Stimulated activated CD4-positive, alpha-beta T cell treated with anti-CD3 and anti-CD28 coated beads, Interleukin-4, amount 100 ng/mL, for 48 hours (primary cell): Measurements from ENCODE around the gene RELN.

Source experiments
- DNase-seq, 2 donors: peaks; one replicate each; pipeline ENCODE4 v3.0.0-alpha.2; 2020; ENCODE audit warnings: low read depth in 2 of 2

The RELN gene

DNA sequence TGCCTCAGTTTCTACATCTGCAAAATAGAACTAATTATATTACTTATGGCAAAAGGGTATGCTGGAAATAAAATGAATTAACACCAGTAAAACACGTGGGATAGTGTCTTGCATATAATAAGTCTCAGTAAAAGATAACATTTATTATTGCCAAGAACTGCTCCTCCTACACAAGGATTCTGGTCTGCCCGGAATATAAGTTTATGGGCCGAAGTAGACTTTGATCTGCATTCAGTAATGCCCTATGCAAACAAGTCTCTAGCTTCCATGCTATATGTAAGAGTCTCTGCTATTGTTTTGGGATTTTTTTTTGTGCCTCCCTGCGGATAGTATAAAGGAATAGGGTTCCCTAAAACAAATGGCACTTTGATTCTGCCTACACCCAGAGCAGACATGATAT lies 417.9 kb downstream of the RELN start:
- DNase-seq: no peak

DNA sequence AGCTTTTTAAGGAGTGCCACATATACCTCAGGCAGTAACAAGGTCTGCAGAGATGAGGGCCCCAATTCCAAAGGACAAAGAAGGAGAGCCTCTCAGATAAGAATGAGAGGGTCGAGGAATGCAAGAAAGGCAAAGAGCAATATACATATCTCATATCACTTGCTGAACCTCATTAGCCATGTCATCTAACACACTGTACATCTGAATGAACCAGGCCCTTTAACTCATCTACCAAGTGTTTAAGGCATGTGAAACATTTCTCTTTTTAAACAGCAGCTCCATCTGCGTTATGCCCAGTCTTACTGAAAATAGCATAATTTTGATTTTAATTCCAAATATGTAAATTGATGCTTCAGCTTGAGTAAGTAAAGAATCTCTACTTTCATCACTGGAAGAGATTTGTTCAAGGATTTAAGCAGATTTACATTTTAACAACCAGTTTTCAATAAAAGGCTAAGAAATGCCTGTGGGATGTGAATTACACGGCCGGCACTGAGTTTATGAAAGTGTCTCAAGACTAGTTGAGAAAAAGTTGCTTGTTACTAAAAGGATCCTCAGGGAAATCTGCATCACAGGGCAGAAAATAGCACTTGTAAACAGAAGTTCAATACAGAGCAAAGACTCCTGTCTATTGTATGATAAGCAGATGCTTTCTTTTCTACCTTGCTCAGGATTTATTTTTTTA lies 419.7 kb downstream of the RELN start:
- no peak for DNase-seq

GRCh38 chr7:103564416-103564815 lies 425.0 kb downstream of the RELN start:
- no peak for DNase-seq

- no peak for DNase-seq
Observed at GRCh38 chr7:103560136-103560535, 429.3 kb downstream of the RELN start.

GRCh38 chr7:103551016-103551415 lies 438.4 kb downstream of the RELN start:
- DNase-seq: no peak

- no peak for DNase-seq
Observed at GRCh38 chr7:103549786-103550185, 439.7 kb downstream of the RELN start.

DNA sequence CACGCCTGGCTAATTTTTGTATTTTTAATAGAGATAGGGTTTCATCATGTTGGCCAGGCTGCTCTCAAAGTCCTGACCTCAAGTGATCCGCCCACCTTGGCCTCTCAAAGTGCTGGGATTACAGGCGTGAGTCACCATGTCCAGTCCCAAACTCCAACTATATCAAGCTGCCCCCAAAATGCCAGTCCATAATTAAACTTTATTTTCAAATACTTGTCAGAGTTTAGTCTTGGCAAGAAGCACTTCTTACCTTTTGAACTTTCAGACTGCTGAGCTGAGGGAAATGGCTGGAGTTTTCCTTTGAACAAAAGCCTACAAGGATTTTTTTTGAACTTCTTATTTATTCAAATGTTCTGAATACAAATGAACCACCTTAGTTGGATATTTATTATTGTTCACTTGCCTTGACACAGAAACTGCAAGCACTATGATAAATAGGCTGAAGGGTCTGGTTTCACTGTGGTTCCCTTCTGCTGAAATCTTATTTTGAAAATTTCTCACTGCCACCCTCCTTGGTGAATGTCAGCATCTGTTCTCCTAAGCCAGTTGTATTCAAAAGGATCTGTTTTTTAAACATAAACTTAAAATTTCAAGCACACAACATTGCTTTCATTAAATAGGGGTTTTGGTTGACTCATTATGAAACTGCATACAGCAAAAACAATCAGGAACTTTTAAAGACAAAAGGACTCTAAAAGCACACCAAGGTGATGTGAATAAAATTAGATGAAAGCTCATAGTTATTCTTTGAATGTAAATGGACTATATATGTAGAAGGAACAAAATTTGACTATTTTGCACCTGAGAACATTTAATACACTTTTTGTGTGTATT lies 441.8 kb downstream of the RELN start:
- DNase-seq: no peak

DNA sequence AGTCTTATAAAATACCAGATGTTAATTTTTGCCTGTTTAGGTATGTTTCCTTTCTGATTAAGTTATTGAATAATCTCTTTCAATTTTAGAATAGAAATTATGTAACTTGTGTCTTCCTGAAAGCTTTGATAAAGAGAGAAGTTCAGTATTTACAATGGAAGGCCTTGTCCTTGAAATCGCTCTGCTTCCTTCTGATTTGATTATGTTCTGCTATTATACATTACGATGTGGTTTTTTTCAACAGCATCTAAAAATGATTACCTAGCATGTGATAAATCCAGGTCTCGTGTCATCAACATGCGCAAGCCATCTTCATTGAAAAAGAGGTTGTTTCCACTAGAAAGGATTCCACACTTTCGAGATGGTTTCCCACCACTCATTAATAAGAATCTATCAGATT lies 447.0 kb downstream of the RELN start:
- DNase-seq: no peak

DNA sequence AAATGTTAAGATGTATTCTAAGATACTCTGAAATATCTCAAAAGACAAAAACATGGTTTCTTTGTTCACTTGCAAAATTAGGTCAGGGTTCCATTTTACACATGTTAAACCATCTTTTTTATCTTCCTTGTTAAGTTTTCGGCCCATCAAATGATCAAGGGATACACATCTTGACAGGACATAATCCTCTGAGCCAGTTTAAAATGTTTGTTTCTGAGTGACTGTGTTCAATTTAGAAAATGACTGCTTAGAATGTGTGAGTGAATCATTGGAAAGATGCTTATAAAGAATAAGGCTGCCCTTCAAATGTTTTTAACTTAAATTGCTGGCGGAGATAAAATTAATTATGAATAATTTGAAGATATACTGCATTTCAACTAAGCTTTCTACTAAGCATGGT lies 447.5 kb downstream of the RELN start:
- DNase-seq: no peak

GRCh38 chr7:103541026-103541425 lies 448.4 kb downstream of the RELN start:
- no peak for DNase-seq

DNA sequence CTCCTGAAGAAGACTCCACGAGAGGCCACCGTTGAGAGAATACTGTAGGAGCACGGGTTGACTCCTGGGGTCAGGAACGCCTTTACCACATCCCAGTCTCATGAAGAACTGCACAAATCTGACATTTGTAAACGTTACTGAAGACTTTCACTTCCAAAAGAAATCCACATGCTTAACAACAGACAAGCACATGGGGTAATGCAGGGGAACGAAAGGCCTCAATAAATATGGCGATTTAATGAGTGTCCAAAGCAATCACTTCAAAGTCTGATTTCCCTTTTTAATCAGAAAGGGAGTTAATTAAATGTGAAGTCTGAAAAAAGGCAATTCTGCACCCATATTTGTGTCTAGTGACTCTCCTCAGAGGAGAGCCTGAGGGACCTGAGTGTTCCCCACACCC lies 449.1 kb downstream of the RELN start:
- no peak for DNase-seq

DNA sequence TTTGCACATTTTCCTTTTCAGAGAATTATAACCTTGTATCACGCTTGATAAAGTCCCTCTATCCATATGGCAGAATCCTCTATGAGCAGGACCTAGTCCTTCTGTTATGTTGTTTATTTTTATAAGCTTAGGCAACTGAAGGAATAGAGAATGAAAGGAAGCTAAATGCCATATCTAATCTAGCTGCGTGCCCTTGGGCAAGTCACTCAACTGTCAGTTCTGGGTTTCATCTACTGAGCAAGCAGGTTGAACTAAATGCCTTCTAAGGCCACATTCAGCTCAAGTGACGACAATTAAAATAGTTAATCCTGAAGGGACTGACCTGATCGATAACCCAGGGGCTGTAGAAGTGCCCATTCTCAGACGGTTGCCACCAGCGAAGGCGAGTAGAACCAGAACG lies 449.6 kb downstream of the RELN start:
- no peak for DNase-seq

GRCh38 chr7:103538964-103539709 lies 450.3 kb downstream of the RELN start:
- DNase-seq: no peak

DNA sequence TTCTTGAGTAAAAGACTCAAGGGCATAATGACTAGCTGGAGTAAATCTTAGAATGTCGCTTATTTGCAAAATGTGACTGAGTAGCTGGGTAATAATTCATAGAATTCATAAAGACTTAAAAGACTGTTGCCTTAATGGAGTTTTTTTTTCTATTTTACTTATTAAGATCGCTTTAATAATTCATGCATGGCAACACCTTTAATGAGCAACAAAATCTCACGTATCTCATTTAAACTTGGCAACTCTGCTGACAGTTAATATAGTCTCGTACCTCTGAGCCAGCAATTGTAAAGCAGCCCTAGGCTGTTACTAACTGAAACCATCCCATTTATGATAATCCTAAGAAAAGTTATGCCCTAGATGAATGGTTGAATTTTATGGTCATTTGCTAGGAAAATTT lies 455.7 kb downstream of the RELN start:
- DNase-seq: no peak

DNA sequence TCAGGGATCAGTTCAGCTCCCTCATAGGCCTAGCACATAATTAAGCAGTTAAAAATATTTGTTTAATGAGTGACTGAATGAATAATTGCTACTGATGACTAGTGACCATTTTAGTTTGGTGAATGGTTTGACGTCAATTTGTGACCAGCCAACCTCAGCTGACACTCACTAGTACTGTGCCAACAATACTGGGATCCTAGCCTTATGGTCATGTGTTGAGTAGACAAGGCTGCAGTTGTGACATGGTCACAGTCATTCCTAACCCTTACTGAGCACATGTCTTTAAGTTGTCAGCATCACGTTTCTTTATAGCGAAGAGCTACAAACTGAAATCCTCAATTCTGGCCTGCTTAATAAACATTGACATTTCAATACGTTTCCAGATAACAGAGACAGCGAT lies 456.5 kb downstream of the RELN start:
- DNase-seq: no peak

DNA sequence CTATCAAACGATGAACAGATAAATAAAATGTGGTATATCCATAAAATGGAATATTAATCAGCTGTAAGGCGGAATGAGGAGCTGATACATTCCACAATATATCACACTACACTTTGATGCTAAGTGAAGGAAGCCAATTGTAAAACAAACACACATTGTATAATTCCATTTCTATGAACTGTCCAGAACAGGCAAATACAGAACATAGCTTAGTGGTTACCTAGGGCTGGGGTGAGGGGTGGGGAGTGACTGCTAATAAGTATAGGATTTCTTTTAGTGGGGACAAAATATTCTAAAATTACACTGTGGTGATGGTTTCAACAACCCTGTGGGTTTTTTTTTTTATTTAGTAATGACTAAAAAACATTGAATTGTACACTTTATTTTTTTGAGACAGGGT lies 461.3 kb downstream of the RELN start:
- DNase-seq: no peak

- DNase-seq: no peak
Observed at GRCh38 chr7:103525937-103526336, 463.5 kb downstream of the RELN start.

GRCh38 chr7:103524042-103524907 lies 465.2 kb downstream of the RELN start:
- no peak for DNase-seq

GRCh38 chr7:103521937-103522336 lies 467.5 kb downstream of the RELN start:
- no peak for DNase-seq

DNA sequence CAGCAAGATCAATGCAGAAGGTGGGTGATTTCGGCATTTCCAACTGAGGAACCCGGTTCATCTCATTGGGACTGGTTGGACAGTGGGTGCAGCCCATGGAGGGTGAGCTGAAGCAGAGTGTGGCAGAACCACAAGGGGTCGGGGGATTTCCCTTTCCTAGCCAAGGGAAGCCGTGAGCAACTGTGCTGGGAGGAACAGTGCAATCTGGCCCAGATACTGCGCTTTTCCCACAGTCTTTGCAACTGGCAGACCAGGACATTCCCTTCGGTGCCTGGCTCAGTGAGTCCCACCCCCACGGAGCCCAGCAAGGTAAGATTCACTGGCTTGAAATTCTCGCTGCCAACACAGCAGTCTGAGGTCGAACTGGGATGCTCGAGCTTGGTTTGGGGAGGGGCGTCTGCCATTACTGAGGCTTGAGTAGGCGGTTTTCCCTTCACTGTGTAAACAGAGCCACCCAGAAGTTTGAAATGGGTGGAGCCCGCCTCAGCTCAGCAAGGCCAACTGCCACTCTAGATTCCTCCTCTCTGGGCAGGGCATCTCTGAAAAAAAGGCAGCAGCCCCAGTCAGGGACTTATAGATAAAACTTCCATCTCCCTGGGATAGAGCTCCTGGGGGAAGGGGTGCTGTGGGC lies 484.8 kb downstream of the RELN start:
- DNase-seq: no peak

- no peak for DNase-seq
Observed at GRCh38 chr7:103501206-103501605, 488.3 kb downstream of the RELN start.
